Hepatic stellate cell (primary cell): ENCODE data around the gene ESRRB.

Experiments used
- DNase-seq: peaks from one replicate; pipeline ENCODE4 v3.0.0; 2011; ENCODE audit warnings: low spot score

ESRRB gene

DNA sequence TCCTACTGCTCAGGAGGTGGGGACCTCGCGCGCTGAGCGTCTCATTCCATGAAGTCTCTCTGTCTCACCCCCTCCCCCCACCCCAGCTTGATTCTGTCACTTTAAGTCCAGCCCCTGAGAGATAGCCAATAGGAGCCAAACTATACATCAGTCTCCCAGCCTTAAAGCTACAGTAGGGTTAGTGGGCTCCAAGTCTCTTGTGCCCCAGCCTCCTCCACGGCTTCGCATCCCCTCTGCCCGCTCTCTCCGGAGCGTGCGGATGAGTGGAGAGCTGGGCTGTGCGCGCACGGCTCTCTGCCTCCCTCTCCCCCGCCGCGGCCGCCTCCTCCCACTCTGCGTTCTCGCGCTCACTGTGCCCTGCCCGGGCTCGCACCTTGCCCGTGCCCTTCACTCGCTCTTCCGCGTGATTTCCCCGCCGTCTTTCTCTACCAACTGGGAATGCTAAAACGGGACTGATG lies at the start of gene ESRRB:
ESRRB (plus strand) TSS at position 191 of the 458 bp plus-strand sequence; CDS start at position 456, 265 bp downstream.
- DNase-seq: no peak

- no peak for DNase-seq
Observed at GRCh38 chr14:76326918-76327689, 48.8 kb upstream of the ESRRB start.

GRCh38 chr14:76328457-76329137 lies 47.3 kb upstream of the ESRRB start:
- no peak for DNase-seq

GRCh38 chr14:76329154-76329928 lies 46.6 kb upstream of the ESRRB start:
- no peak for DNase-seq

- DNase-seq: no peak
Observed at GRCh38 chr14:76329951-76330350, 46.0 kb upstream of the ESRRB start.

- DNase-seq: no peak
Observed at GRCh38 chr14:76330411-76331327, 45.3 kb upstream of the ESRRB start.

DNA sequence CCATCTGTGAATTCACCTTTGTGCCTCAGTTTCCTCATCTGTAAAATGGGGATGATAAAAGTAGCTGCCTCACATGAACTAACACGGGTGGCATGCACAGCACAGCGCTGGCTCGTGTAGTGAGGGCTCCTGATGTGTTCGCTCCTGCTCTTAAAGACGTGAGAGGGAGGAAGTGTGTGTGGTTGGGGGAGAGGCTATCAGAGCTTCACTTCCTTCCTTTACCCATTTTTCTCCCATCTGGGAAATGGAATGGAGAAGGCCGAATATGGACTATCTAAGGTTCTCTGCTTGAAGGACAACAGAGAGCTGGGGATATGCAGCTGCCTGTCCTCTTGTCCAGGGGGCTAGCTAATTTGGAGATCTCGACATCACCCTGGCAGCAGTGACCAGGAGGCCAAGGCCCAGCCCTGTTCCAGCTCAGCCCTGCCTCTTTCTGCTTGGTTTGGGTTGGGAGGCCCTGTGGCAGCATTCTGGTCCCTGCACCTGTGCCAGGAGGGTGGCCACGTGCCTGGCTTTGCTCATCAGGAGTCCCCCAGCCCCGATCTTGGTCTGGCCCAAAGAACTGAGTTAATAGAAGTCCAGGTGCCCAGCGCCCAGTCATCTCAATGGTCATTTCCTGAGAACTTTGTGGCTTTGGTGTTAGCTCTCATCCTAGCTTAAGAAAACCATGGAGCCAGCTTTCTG lies 44.5 kb upstream of the ESRRB start:
- no peak for DNase-seq

GRCh38 chr14:76333664-76334063 lies 42.3 kb upstream of the ESRRB start:
- no peak for DNase-seq

DNA sequence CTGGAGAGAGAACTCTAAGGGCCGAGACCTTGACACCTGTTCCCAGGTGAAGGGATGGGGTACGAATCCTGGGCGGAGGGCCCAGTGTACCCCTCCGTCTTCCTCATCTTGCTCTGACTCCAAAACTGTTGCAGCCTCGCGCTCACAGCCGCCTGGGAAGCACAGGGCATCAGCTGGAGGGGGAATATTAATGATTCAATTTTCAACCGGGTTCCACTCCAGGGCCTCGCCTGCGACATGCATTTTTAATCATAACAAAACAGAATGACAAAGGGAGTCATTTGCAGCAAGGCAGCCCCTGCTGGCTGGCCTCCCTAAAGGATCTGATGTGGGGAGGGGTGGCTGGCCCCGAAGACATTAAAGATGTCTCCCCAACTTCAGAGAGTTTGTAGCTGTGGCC lies 41.6 kb upstream of the ESRRB start:
- no peak for DNase-seq

GRCh38 chr14:76336876-76337275 lies 39.1 kb upstream of the ESRRB start:
- no peak for DNase-seq

- no peak for DNase-seq
Observed at GRCh38 chr14:76337635-76338545, 38.0 kb upstream of the ESRRB start.

DNA sequence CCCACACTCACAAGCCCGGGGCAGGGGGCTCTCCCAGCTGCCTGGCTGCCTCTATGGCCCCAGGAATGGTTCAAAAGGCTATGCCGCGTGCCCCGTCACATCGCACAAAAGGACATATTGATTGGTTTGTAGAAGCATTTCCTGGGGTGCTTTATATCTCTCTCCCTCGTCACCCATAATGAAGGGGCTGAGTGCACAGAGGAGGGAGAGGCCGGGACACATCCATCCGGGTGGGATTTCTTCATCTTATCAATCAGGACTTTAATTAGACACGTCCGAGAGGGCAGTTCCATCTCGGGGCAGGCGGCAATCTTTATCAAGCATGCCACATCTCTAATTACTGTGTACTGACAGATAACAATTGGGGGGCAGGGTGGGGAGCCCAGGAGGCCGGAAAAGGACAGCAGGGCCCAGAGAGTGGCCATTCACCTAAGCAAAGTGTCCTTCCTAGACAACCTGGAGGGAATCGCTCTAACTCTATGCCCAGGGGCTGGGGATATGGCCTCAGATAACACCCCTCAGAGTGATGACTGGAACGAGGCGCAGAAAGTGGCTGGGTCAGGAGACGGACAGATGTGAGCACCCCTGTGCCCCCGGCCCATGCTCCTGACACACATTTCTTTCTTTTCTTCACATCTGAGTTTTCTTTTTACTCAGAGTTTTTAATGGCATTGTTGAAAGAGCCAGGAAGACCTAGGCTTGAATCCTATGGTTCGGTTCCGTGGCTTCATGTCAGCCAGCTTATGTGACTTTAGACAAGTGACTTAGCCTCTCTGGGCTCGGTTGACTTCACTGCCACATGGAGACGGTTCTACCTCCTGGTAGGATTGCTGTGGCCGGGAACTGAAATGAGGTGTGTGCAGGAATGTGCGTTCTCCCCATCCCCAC lies 36.0 kb upstream of the ESRRB start:
- no peak for DNase-seq

DNA sequence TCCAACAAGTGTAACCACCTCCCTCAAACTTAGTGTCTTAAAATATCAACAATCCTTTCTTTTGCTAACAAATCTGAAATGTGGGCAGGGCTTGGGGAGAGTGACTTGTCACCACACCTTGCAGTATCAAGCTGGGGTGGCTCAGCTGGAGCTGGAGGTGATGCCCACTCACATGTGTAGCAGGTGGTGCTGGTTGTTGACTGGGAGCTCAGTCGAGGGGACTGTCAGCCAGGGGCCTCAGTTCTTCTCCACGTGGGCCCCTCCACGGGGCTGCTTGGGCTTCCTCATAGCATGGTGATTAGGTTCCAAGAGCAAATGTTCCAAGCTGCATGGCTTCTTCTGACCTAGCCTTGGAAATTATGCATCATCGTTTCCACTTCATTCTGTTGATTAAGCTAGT lies 32.6 kb upstream of the ESRRB start:
- DNase-seq: no peak

- no peak for DNase-seq
Observed at GRCh38 chr14:76346391-76347160, 29.4 kb upstream of the ESRRB start.

DNA sequence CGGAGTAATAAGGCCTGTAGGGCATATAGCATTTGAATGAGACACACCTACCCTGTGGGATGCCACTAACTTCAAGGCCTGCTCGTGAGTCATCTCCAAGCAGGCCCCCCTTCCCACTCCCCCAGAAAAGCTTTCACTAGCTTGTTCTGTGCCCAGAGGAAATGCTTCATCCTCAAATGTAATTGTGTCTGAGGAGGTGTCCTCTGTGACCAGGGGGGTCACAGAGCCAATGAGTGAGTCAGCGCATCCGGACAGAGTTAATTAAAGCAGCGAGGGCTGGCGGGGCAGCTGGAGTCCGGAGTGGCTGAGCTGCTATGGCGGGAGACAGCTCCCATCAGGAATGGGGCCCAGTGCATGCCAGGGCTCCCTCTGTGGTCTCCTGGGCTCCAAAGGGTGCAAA lies 27.0 kb upstream of the ESRRB start:
- peak; percentile 11 for DNase-seq

GRCh38 chr14:76349993-76350392 lies 25.9 kb upstream of the ESRRB start:
- no peak for DNase-seq

DNA sequence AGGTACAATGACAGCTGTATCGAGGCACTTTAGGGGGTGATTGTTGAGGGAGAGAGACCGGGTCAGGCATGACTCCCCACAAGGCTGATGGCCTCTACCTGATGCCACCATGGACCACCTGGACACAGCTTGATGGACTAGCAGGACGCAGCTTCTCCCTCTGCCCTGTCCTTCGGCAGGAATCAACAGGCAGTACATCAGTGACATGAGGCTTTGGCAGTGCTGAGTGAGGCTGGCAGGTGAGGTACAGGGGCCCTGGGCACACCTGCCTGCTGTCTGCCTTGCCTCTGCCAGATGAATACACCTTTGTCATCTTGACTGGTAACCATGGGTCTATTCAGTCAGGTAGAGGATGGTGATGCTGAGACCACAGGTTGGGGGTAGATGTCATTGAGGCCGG lies 25.3 kb upstream of the ESRRB start:
- DNase-seq: no peak

GRCh38 chr14:76351941-76352340 lies 24.0 kb upstream of the ESRRB start:
- no peak for DNase-seq
